ENCODE data around the gene MS4A1. TPM values are rescaled to one million over a fixed set of nuclear protein-coding genes. Genes with fewer than 3 reads are reported as not detected.

Gene MS4A1
- 1 to 10 TPM in 1 of 9 donors, under 1 TPM in 6, not detected in 2; 0.07 to 1.0 (median 0.54) TPM for total RNA-seq
- under 1 TPM; 0.30 to 0.71 (median 0.40) TPM for polyA plus RNA-seq
- long read RNA-seq, donor 1 = 0 reads
- long read RNA-seq, donor 2 = 0 reads
- long read RNA-seq, donor 3 = 0 reads
- long read RNA-seq, donor 4 = 0 reads
- long read RNA-seq, donor 5 = 0 reads
- long read RNA-seq, donor 6 = 0 reads
- long read RNA-seq, donor 7 = 0 reads
- long read RNA-seq, donor 8 = 0 reads
- long read RNA-seq, donor 9 = 0 reads
- long read RNA-seq, donor 10 = 0 reads

- Histone ChIP-seq H3K9me3 (replicated peaks in 1 of 3) (no peaks in the 10 kb centered on the region), H3K4me1 (replicated peaks in 1 of 2) (no peaks in the 10 kb centered on the region), H3K4me3 (no peak within 1 kb of the TSS), H3K36me3 (replicated peaks in 1 of 2) (no peaks in the 10 kb centered on the region), H3K27ac (no peak within 1 kb of the TSS), H3K27me3 (no peaks in the 10 kb centered on the region)
- TF ChIP-seq POLR2A (IDR thresholded peaks at IDR 0.05) (no peak), CTCF (IDR thresholded peaks at IDR 0.05) (no peak)
- 59 to 69% (median 65%) methylated on average over 3 to 4 of the region's 4 CpGs for WGBS, 4 donors
- DNase-seq = no peak
- intact Hi-C loops (cut with DNase I) = no loop called here
These were observed at the start of gene MS4A1 for GRCh38 chr11:60455531-60456042. MS4A1 (plus strand) TSS chr11:60455847; CDS start chr11:60462375, 6,528 bp downstream.

GRCh38 chr11:60420015-60420414 lies 35.6 kb upstream of the MS4A1 start:
- Histone ChIP-seq H3K4me1 (replicated peaks in 1 of 2) (no peaks in the 10 kb centered on the region), H3K9me3 (replicated peaks in 1 of 3) (peaks cover 0 to 4% (median 0%) of the 10 kb centered on the region in 3 donors), H3K27ac (no peak overlapping the region), H3K4me3 (no peak overlapping the region), H3K36me3 (replicated peaks in 1 of 2) (no peaks in the 10 kb centered on the region), H3K27me3 (no peaks in the 10 kb centered on the region)
- 13 to 38% (median 27%) methylated on average over 2 of the region's 2 CpGs for WGBS, 4 donors
- intact Hi-C loops (cut with DNase I) = no loop called here
- DNase-seq = no peak
- TF ChIP-seq POLR2A (IDR thresholded peaks at IDR 0.05) (no peak), CTCF (IDR thresholded peaks at IDR 0.05) (no peak)

- no peak for TF ChIP-seq CTCF (IDR thresholded peaks at IDR 0.05)
- no peak for TF ChIP-seq POLR2A (IDR thresholded peaks at IDR 0.05)
These were observed 33.0 kb upstream of the MS4A1 start for GRCh38 chr11:60422609-60423008.

GRCh38 chr11:60428517-60428916 lies 27.1 kb upstream of the MS4A1 start:
- no peak for DNase-seq
- no peaks in the 10 kb centered on the region for H3K4me1 ChIP-seq (replicated peaks in 1 of 2)
- WGBS, 4 donors = 49 to 67% (median 60%) methylated on average over 2 of the region's 2 CpGs
- no peak overlapping the region for H3K4me3 ChIP-seq
- no peaks in the 10 kb centered on the region for H3K9me3 ChIP-seq (replicated peaks in 1 of 3)
- intact Hi-C loops (cut with DNase I) = no loop called here
- H3K27ac ChIP-seq = no peak overlapping the region
- H3K36me3 ChIP-seq (replicated peaks in 1 of 2) = no peaks in the 10 kb centered on the region
- TF ChIP-seq CTCF (IDR thresholded peaks at IDR 0.05) (no peak), POLR2A (IDR thresholded peaks at IDR 0.05) (no peak)
- no peaks in the 10 kb centered on the region for H3K27me3 ChIP-seq

More at GRCh38 chr11:60422609-60423008, 33.0 kb upstream of the MS4A1 start:
- DNase-seq = no peak
- WGBS, 4 donors = 67 to 78% (median 72%) methylated on average over 1 of the region's 1 CpG
- Histone ChIP-seq H3K27ac (no peak overlapping the region), H3K27me3 (no peaks in the 10 kb centered on the region), H3K4me3 (no peak overlapping the region), H3K36me3 (replicated peaks in 1 of 2) (no peaks in the 10 kb centered on the region), H3K9me3 (replicated peaks in 1 of 3) (peaks cover 0 to 4% (median 0%) of the 10 kb centered on the region in 3 donors), H3K4me1 (replicated peaks in 1 of 2) (no peaks in the 10 kb centered on the region)
- intact Hi-C loops (cut with DNase I) = no loop called here
